ENCODE measurements around the gene UVSSA. TPM values are rescaled to one million over a fixed set of nuclear protein-coding genes. Genes with fewer than 3 reads are reported as not detected.

The UVSSA gene
- total and polyA plus RNA-seq, 9 of the 15 experiments (the other 6 are each of a cell fraction or from before 2014, with no cell fraction given) = 0.21 to 14.6 (median 3.3) TPM

DNA sequence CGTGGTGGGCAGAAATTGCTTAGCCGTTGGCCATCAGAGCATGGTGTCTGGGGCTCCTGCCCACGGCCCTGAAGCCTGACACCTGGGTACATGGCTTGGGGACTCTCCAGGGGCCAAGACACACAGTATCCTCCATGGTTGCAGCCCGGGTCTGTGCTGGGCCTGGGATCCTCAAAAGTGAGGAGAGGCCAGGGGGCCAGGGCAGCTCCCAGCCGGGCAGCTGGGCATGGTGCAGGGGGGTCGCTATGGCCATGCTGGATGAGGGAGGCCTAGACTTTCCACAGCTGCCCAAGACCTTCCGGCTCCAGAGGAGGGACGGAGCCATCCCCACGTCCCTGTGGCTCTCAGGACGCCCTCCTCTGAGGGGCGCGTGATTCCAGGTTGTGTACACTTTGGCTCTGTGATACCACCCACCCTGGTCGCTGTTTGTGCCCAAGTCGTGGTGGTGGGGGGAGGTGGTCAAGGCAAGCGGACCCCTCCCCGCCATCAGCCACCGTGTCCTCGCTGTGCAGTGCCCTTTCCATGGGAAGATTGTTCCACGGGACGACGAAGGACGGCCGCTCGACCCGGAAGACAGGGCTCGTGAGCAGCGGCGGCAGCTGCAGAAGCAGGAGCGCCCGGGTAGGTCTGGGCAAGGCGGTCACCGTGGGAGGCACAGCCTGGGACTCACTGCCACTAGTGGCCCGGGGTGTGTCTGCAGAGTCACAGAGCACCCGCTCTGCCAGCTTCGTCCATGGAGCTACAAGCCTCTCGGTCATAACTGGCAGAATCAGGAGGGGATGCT is 33.6 kb downstream of the UVSSA start (continued):
- TF ChIP-seq, protein P1, sequence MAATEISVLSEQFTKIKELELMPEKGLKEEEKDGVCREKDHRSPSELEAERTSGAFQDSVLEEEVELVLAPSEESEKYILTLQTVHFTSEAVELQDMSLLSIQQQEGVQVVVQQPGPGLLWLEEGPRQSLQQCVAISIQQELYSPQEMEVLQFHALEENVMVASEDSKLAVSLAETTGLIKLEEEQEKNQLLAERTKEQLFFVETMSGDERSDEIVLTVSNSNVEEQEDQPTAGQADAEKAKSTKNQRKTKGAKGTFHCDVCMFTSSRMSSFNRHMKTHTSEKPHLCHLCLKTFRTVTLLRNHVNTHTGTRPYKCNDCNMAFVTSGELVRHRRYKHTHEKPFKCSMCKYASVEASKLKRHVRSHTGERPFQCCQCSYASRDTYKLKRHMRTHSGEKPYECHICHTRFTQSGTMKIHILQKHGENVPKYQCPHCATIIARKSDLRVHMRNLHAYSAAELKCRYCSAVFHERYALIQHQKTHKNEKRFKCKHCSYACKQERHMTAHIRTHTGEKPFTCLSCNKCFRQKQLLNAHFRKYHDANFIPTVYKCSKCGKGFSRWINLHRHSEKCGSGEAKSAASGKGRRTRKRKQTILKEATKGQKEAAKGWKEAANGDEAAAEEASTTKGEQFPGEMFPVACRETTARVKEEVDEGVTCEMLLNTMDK (IDR thresholded peaks at IDR 0.05; ENCODE audit: borderline replicate concordance, insufficient read depth, low read depth, low read length, poor library complexity, severe bottlenecking) = no peak
- TF ChIP-seq KLF13 (tag; IDR thresholded peaks at IDR 0.05; ENCODE audit: borderline replicate concordance, low read depth) (no peak), SAFB2 (IDR thresholded peaks at IDR 0.05; ENCODE audit: borderline replicate concordance, low read depth, low read length, severe bottlenecking) (no peak), ZC3H11A (IDR thresholded peaks at IDR 0.05; ENCODE audit: low read depth, low read length) (no peak), CREB1 (IDR thresholded peaks at IDR 0.05) (no peak), CREB1 (CRISPR knock-in tag; IDR thresholded peaks at IDR 0.05) (no peak)
- TF ChIP-seq, protein P2, sequence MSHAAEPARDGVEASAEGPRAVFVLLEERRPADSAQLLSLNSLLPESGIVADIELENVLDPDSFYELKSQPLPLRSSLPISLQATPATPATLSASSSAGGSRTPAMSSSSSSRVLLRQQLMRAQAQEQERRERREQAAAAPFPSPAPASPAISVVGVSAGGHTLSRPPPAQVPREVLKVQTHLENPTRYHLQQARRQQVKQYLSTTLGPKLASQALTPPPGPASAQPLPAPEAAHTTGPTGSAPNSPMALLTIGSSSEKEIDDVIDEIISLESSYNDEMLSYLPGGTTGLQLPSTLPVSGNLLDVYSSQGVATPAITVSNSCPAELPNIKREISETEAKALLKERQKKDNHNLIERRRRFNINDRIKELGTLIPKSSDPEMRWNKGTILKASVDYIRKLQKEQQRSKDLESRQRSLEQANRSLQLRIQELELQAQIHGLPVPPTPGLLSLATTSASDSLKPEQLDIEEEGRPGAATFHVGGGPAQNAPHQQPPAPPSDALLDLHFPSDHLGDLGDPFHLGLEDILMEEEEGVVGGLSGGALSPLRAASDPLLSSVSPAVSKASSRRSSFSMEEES (CRISPR knock-in tag; IDR thresholded peaks at IDR 0.05) = no peak
- TF ChIP-seq, protein P3, sequence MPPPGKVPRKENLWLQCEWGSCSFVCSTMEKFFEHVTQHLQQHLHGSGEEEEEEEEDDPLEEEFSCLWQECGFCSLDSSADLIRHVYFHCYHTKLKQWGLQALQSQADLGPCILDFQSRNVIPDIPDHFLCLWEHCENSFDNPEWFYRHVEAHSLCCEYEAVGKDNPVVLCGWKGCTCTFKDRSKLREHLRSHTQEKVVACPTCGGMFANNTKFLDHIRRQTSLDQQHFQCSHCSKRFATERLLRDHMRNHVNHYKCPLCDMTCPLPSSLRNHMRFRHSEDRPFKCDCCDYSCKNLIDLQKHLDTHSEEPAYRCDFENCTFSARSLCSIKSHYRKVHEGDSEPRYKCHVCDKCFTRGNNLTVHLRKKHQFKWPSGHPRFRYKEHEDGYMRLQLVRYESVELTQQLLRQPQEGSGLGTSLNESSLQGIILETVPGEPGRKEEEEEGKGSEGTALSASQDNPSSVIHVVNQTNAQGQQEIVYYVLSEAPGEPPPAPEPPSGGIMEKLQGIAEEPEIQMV (tag; conservative IDR thresholded peaks at IDR 0.05; ENCODE audit: low read depth) = no peak

Data from K562 (cell line).